HG03025 (cell line): ENCODE results near the gene NCBP3.

ENCODE experiments used
- ATAC-seq: cut with Tn5 transposase; IDR thresholded peaks from one replicate; pipeline ENCODE4 v1.9.1; 2021; ENCODE audit warnings: mild to moderate bottlenecking, moderate library complexity; ENCODE audit not compliant: unreplicated experiment, low FRiP score

The NCBP3 gene, protein sequence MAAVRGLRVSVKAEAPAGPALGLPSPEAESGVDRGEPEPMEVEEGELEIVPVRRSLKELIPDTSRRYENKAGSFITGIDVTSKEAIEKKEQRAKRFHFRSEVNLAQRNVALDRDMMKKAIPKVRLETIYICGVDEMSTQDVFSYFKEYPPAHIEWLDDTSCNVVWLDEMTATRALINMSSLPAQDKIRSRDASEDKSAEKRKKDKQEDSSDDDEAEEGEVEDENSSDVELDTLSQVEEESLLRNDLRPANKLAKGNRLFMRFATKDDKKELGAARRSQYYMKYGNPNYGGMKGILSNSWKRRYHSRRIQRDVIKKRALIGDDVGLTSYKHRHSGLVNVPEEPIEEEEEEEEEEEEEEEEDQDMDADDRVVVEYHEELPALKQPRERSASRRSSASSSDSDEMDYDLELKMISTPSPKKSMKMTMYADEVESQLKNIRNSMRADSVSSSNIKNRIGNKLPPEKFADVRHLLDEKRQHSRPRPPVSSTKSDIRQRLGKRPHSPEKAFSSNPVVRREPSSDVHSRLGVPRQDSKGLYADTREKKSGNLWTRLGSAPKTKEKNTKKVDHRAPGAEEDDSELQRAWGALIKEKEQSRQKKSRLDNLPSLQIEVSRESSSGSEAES

GRCh38 chr17:3845621-3846436 is at the start of gene NCBP3:
TSS of gene NCBP3 (minus strand) at chr17:3846246. CDS start at chr17:3846223, 23 bp downstream.
- peak; percentile 85 for ATAC-seq

GRCh38 chr17:3895354-3895753 is 49.3 kb upstream of the NCBP3 start:
- ATAC-seq, result no peak

- ATAC-seq, result no peak
Measured at GRCh38 chr17:3894911-3895343, 48.9 kb upstream of the NCBP3 start.

DNA sequence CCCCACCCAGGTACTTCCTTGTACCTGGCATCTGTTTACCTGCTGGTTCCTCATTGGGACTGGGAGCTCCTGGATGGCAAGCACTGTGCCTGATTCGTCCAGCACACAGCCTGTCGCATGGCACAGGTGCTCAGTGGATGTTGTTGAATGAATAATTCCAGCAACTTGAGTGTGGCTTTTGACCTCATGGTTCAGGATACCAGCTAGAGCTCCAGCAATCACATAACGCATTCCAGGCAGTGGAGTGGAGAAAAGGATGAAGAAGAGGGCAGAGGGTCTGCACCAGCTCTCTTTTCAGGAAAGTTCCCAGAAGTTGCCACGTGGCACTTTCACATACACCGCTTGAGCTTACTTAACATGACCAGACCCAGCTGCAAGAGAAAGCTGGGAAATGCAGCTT is 48.1 kb upstream of the NCBP3 start:
- ATAC-seq, result no peak

- ATAC-seq, result no peak
Measured at GRCh38 chr17:3893720-3894116, 47.7 kb upstream of the NCBP3 start.

DNA sequence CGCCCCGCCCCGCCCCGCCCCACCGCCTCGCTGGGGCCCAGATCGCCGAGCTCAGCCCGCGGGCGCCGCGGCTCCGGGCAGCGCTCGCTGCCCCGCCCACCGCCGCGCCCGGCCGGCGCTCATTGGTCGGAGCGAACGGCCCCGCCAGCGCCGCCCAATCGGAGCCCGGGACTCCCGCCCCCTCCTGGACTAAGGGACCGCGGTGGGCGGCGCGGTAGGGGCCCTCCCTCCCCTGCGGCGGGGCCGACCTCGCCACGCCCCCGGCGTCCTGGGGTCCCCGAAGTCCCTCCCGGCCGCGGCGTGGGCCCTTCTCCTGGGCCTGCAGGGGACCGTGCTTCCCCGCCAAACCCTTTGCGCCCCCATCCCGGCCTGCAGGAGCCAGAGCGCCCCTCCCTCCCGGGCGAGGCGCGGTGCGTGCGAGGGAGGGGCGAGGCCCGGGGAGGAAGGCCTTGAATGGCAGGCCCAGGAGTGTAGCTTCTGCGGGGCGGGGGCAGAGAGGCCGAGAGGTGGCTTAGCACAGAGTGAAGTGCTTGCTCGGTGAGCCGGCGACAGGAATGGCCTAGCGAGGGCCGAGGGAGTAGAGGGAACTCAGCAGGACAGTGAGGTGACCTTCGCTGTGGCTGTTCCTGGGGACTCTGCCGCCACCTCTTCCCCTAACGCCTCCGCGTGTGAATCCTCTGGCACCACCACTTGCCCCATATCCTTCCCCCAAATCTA is 47.1 kb upstream of the NCBP3 start, which contains the start of gene CAMKK1:
TSS of gene CAMKK1 (minus strand) at position 51 of the 717 bp plus-strand sequence. CDS start 7,366 bp downstream, outside the sequence.
- ATAC-seq, result peak; percentile 76

- peak; percentile 13 for ATAC-seq
Measured at GRCh38 chr17:3892095-3892998, 46.3 kb upstream of the NCBP3 start.

- ATAC-seq, result no peak
Measured at GRCh38 chr17:3891626-3892094, 45.6 kb upstream of the NCBP3 start.

- ATAC-seq, result no peak
Measured at GRCh38 chr17:3890878-3891219, 44.8 kb upstream of the NCBP3 start.

- ATAC-seq, result no peak
Measured at GRCh38 chr17:3890082-3890877, 44.2 kb upstream of the NCBP3 start.

GRCh38 chr17:3889325-3890012 is 43.4 kb upstream of the NCBP3 start:
- no peak for ATAC-seq

- ATAC-seq, result no peak
Measured at GRCh38 chr17:3888343-3889171, 42.5 kb upstream of the NCBP3 start.

- no peak for ATAC-seq
Measured at GRCh38 chr17:3887804-3888203, 41.8 kb upstream of the NCBP3 start.

- no peak for ATAC-seq
Measured at GRCh38 chr17:3887394-3887793, 41.3 kb upstream of the NCBP3 start.

DNA sequence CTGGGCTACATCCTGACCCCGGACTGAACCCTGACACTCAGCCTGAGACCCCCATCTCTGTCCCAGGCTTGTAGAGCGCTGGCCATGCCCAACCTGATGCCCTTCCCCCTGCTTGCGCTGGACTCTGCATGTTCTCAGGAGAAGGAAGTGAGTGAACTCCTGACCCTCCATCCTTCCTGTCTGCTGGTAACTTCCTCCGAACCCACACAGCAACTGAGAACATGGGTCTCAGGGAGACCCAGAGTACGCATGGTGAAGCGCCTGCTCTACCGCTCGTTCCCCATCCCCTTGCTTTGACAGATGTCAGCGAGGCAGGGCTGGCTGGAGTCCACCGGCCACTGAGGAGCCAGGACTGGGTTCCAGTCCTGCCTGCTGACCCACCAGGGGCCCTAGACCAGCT is 40.7 kb upstream of the NCBP3 start:
- no peak for ATAC-seq

- ATAC-seq, result no peak
Measured at GRCh38 chr17:3885970-3886369, 39.9 kb upstream of the NCBP3 start.

DNA sequence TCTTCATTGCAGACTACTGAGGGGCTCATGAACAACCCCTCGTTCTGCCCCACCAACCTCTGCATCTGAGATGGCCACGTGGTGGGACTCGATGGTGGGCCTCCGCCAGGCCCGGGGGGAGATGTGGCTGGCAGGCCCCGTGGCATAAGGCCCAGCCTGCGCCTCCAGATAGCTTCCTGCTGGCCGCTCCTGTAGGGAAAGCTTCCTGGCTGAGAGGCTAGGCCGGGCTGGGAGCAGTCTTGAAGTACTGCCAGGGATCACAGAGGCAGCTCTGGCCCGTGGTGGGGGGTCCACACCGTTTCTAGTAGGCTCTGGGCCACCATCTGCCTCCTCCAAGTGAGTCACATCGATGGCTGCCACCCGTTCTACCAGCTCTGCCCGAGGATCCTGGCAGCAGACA is 39.2 kb upstream of the NCBP3 start:
- no peak for ATAC-seq
